ENCODE results near the gene SKAP1. TPM values are rescaled to one million over a fixed set of nuclear protein-coding genes. Genes with fewer than 3 reads are reported as not detected.

The SKAP1 gene
- polyA plus RNA-seq, 3 donors from 2014 or later = 325 to 458 (median 329) TPM

GRCh38 chr17:48155889-48156611 lies 274.0 kb downstream of the SKAP1 start:
- Mint-ChIP-seq H3K9me3 (no peaks in the 10 kb centered on the region), H3K36me3 (peaks cover 3 to 25% (median 6%) of the 10 kb centered on the region in 3 donors), H3K27me3 (ENCODE audit: low read depth in 3 of 3) (peaks cover 0 to 2% (median 0%) of the 10 kb centered on the region in 3 donors), H3K4me1 (peaks cover 0 to 3% of the 10 kb centered on the region in 2 donors), H3K27ac (no peak overlapping the region), H3K4me3 (no peak overlapping the region)
- no peak for DNase-seq

- no peak overlapping the region for H3K4me3 Mint-ChIP-seq
- peaks cover 2 to 4% (median 2%) of the 10 kb centered on the region in 3 donors for H3K27me3 Mint-ChIP-seq (ENCODE audit: low read depth in 3 of 3)
- H3K4me1 Mint-ChIP-seq = peaks cover 0 to 3% of the 10 kb centered on the region in 2 donors
- no peaks in the 10 kb centered on the region for H3K9me3 Mint-ChIP-seq
- H3K36me3 Mint-ChIP-seq = peaks cover 3 to 33% (median 9%) of the 10 kb centered on the region in 3 donors
- H3K27ac Mint-ChIP-seq = peak overlapping the region in 2 of 6 donors; percentile 14 to 41
- DNase-seq = peak in 1 of 3 donors; percentile 9
These were observed 276.2 kb downstream of the SKAP1 start for GRCh38 chr17:48153691-48154358.

GRCh38 chr17:48152289-48152688 lies 277.7 kb downstream of the SKAP1 start:
- Mint-ChIP-seq H3K36me3 (peaks cover 13 to 41% (median 14%) of the 10 kb centered on the region in 3 donors), H3K9me3 (no peaks in the 10 kb centered on the region), H3K27ac (no peak overlapping the region), H3K27me3 (ENCODE audit: low read depth in 3 of 3) (peaks cover 2 to 6% (median 2%) of the 10 kb centered on the region in 3 donors), H3K4me3 (no peak overlapping the region), H3K4me1 (peaks cover 0 to 6% of the 10 kb centered on the region in 2 donors)
- DNase-seq = no peak

GRCh38 chr17:48151220-48151619 lies 278.8 kb downstream of the SKAP1 start:
- no peak overlapping the region for H3K4me3 Mint-ChIP-seq
- peaks cover 10 to 35% (median 15%) of the 10 kb centered on the region in 3 donors for H3K36me3 Mint-ChIP-seq
- H3K9me3 Mint-ChIP-seq = no peaks in the 10 kb centered on the region
- peaks cover 0 to 6% (median 2%) of the 10 kb centered on the region in 3 donors for H3K27me3 Mint-ChIP-seq (ENCODE audit: low read depth in 3 of 3)
- peaks cover 0 to 3% of the 10 kb centered on the region in 2 donors for H3K4me1 Mint-ChIP-seq
- peak overlapping the region in 1 of 6 donors; percentile 12 for H3K27ac Mint-ChIP-seq
- DNase-seq = no peak

GRCh38 chr17:48150597-48151001 lies 279.4 kb downstream of the SKAP1 start:
- Mint-ChIP-seq H3K4me3 (no peak overlapping the region), H3K4me1 (peaks cover 0 to 3% of the 10 kb centered on the region in 2 donors), H3K27ac (no peak overlapping the region), H3K9me3 (no peaks in the 10 kb centered on the region), H3K27me3 (ENCODE audit: low read depth in 3 of 3) (peaks cover 0 to 8% (median 2%) of the 10 kb centered on the region in 3 donors), H3K36me3 (peaks cover 10 to 34% (median 15%) of the 10 kb centered on the region in 3 donors)
- no peak for DNase-seq

GRCh38 chr17:48149787-48150463 lies 280.1 kb downstream of the SKAP1 start:
- H3K9me3 Mint-ChIP-seq = no peaks in the 10 kb centered on the region
- H3K36me3 Mint-ChIP-seq = peaks cover 10 to 39% (median 15%) of the 10 kb centered on the region in 3 donors
- peaks cover 0 to 8% (median 5%) of the 10 kb centered on the region in 3 donors for H3K27me3 Mint-ChIP-seq (ENCODE audit: low read depth in 3 of 3)
- DNase-seq = no peak
- H3K27ac Mint-ChIP-seq = no peak overlapping the region
- no peak overlapping the region for H3K4me3 Mint-ChIP-seq
- H3K4me1 Mint-ChIP-seq = peaks cover 0 to 3% of the 10 kb centered on the region in 2 donors

- Mint-ChIP-seq H3K36me3 (peaks cover 10 to 38% (median 15%) of the 10 kb centered on the region in 3 donors), H3K4me3 (no peak overlapping the region), H3K27me3 (ENCODE audit: low read depth in 3 of 3) (peaks cover 0 to 10% (median 6%) of the 10 kb centered on the region in 3 donors), H3K4me1 (peaks cover 0 to 3% of the 10 kb centered on the region in 2 donors), H3K27ac (peak overlapping the region in 2 of 6 donors; percentile 7 to 48), H3K9me3 (no peaks in the 10 kb centered on the region)
- DNase-seq = no peak
These were observed 280.9 kb downstream of the SKAP1 start for GRCh38 chr17:48148854-48149786.

- Mint-ChIP-seq H3K27ac (peak overlapping the region in 2 of 6 donors; percentile 48 to 77), H3K4me3 (no peak overlapping the region), H3K36me3 (peaks cover 10 to 34% (median 15%) of the 10 kb centered on the region in 3 donors), H3K9me3 (no peaks in the 10 kb centered on the region), H3K4me1 (peaks cover 0 to 5% of the 10 kb centered on the region in 2 donors), H3K27me3 (ENCODE audit: low read depth in 3 of 3) (peaks cover 0 to 12% (median 6%) of the 10 kb centered on the region in 3 donors)
- no peak for DNase-seq
These were observed 281.8 kb downstream of the SKAP1 start for GRCh38 chr17:48148029-48148770.

GRCh38 chr17:48144976-48145798 lies 284.8 kb downstream of the SKAP1 start:
- Mint-ChIP-seq H3K36me3 (peaks cover 10 to 37% (median 16%) of the 10 kb centered on the region in 3 donors), H3K27me3 (ENCODE audit: low read depth in 3 of 3) (peaks cover 0 to 18% (median 18%) of the 10 kb centered on the region in 3 donors), H3K4me1 (peaks cover 7 to 11% of the 10 kb centered on the region in 2 donors), H3K27ac (peak overlapping the region in 3 of 6 donors; percentile 6 to 69 (median 42)), H3K9me3 (no peaks in the 10 kb centered on the region), H3K4me3 (no peak overlapping the region)
- no peak for DNase-seq

GRCh38 chr17:48144231-48144630 lies 285.8 kb downstream of the SKAP1 start:
- Mint-ChIP-seq H3K9me3 (no peaks in the 10 kb centered on the region), H3K4me3 (no peak overlapping the region), H3K4me1 (peaks cover 10 to 18% of the 10 kb centered on the region in 2 donors), H3K27me3 (ENCODE audit: low read depth in 3 of 3) (peaks cover 3 to 23% (median 19%) of the 10 kb centered on the region in 3 donors), H3K36me3 (peaks cover 16 to 42% (median 23%) of the 10 kb centered on the region in 3 donors), H3K27ac (peak overlapping the region in 2 of 6 donors; percentile 11 to 21)
- no peak for DNase-seq

- peaks cover 16 to 42% (median 23%) of the 10 kb centered on the region in 3 donors for H3K36me3 Mint-ChIP-seq
- peaks cover 4 to 23% (median 19%) of the 10 kb centered on the region in 3 donors for H3K27me3 Mint-ChIP-seq (ENCODE audit: low read depth in 3 of 3)
- no peak overlapping the region for H3K4me3 Mint-ChIP-seq
- peaks cover 10 to 18% of the 10 kb centered on the region in 2 donors for H3K4me1 Mint-ChIP-seq
- DNase-seq = no peak
- H3K27ac Mint-ChIP-seq = peak overlapping the region in 2 of 6 donors; percentile 53 to 70
- no peaks in the 10 kb centered on the region for H3K9me3 Mint-ChIP-seq
These were observed 286.4 kb downstream of the SKAP1 start for GRCh38 chr17:48143629-48144028.
